Testis (tissue), 2 donors: Measurements from ENCODE around the gene KRT9.

Experiments used
- POLR2A ChIP-seq: fragments of 450-650 bp; IDR thresholded peaks from one replicate; pipeline ENCODE4 v1.6.1; 2017; ENCODE audit warnings: antibody characterized with exemption, mild to moderate bottlenecking, moderate library complexity
- TF ChIP-seq, protein P1 (sequence below), 3 experiments: fragments of 450-650 bp in 2 of 3; fragments of 200-600 bp in 1 of 3; sonication (generic) in 1 of 3; IDR thresholded peaks; one replicate each; pipeline ENCODE4 v1.5.1; 2016 to 2019; ENCODE audit warnings: antibody characterized with exemption in 3 of 3, mild to moderate bottlenecking in 2 of 3, moderate library complexity in 1 of 3

DNA sequence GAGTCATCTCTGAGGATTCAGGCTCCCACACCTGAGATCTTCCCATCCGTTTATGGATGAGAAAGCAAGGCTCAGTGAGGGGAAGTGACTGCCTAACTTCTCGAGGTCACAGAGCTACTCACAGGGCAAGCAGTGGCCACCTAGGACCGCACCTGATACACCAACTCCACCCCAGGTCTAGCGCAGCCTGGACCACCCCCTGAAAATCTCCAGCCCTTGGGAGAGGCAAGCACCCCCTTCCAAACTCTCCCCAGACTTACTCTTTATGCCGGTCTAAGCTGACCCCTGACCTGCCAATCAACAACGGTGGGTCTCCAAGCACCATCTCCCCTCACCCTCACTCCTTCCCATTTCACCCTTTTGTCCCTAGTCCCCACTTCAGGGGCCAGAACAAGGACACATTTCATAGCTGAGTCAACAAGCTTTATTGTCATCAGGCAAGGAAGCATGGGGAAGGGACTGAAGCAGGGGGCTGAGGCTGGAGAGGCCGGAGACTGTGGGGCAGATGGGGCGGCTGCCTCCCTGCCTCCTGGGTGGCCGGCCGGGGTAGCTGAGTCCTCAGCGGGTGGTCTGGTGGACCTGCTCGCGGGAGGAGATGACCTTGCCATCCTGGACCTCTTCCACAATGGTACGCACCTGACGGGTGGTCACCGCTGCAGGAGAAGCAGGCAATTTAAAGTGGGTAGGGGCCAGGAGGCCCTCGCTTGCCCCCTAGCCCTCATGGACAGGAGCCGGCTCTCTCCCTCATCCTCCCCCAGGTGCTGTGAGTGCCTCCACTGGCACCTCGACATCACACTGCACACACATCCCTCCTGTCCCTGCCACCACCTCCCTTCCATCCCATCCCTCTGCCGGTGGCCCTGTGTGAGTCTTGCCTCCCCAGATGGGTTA lies 47.4 kb upstream of the KRT9 start:
- TF ChIP-seq, protein P1, sequence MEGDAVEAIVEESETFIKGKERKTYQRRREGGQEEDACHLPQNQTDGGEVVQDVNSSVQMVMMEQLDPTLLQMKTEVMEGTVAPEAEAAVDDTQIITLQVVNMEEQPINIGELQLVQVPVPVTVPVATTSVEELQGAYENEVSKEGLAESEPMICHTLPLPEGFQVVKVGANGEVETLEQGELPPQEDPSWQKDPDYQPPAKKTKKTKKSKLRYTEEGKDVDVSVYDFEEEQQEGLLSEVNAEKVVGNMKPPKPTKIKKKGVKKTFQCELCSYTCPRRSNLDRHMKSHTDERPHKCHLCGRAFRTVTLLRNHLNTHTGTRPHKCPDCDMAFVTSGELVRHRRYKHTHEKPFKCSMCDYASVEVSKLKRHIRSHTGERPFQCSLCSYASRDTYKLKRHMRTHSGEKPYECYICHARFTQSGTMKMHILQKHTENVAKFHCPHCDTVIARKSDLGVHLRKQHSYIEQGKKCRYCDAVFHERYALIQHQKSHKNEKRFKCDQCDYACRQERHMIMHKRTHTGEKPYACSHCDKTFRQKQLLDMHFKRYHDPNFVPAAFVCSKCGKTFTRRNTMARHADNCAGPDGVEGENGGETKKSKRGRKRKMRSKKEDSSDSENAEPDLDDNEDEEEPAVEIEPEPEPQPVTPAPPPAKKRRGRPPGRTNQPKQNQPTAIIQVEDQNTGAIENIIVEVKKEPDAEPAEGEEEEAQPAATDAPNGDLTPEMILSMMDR (IDR thresholded peaks at IDR 0.05): no peak
- TF ChIP-seq POLR2A: no peak
